Measurements from ENCODE around the gene PUS3. TPM values are rescaled to one million over a fixed set of nuclear protein-coding genes. Genes with fewer than 3 reads are reported as not detected.

PUS3 gene
- total RNA-seq, 3 donors from 2014 or later (not counting 1 experiment from before 2014, with no cell fraction given) = 3.6 to 6.7 (median 3.6) TPM

- intact Hi-C loops (cut with micrococcal nuclease) = no loop called here
- Mint-ChIP-seq H3K4me3 (no peak overlapping the region), H3K36me3 (no peaks in the 10 kb centered on the region), H3K4me1 (no peaks in the 10 kb centered on the region), H3K27me3 (ENCODE audit: low read depth in 2 of 2) (peaks cover 8 to 17% of the 10 kb centered on the region in 2 donors), H3K9me3 (no peaks in the 10 kb centered on the region), H3K27ac (no peak overlapping the region)
- Histone ChIP-seq H3K9me3 (ENCODE audit: control insufficient read depth, insufficient read depth, low read length) (no peaks in the 10 kb centered on the region), H3K27ac (ENCODE audit: low read length) (no peak overlapping the region), H3K4me1 (ENCODE audit: control insufficient read depth, insufficient read depth, low read length) (no peaks in the 10 kb centered on the region), H3K27me3 (ENCODE audit: control insufficient read depth, insufficient read depth, low read length) (no peaks in the 10 kb centered on the region), H3K36me3 (ENCODE audit: control insufficient read depth, insufficient read depth, low read length) (no peaks in the 10 kb centered on the region), H3K4me3 (ENCODE audit: low read length) (no peak overlapping the region)
- ATAC-seq (no peak), DNase-seq (no peak)
- WGBS (ENCODE audit: insufficient coverage) = 79% methylated on average over 23 of the region's 23 CpGs
- no peak for TF ChIP-seq CTCF (IDR thresholded peaks at IDR 0.05)
Measured at GRCh38 chr11:125948278-125949051, 45.5 kb upstream of the PUS3 start.

GRCh38 chr11:125947419-125948277, 44.6 kb upstream of the PUS3 start:
- no peak for TF ChIP-seq CTCF (IDR thresholded peaks at IDR 0.05)
- Mint-ChIP-seq H3K4me3 (no peak overlapping the region), H3K36me3 (no peaks in the 10 kb centered on the region), H3K9me3 (no peaks in the 10 kb centered on the region), H3K4me1 (no peaks in the 10 kb centered on the region), H3K27me3 (ENCODE audit: low read depth in 2 of 2) (peaks cover 8 to 17% of the 10 kb centered on the region in 2 donors), H3K27ac (no peak overlapping the region)
- Histone ChIP-seq H3K27me3 (ENCODE audit: control insufficient read depth, insufficient read depth, low read length) (no peaks in the 10 kb centered on the region), H3K27ac (ENCODE audit: low read length) (no peak overlapping the region), H3K4me3 (ENCODE audit: low read length) (no peak overlapping the region), H3K36me3 (ENCODE audit: control insufficient read depth, insufficient read depth, low read length) (no peaks in the 10 kb centered on the region), H3K4me1 (ENCODE audit: control insufficient read depth, insufficient read depth, low read length) (no peaks in the 10 kb centered on the region), H3K9me3 (ENCODE audit: control insufficient read depth, insufficient read depth, low read length) (no peaks in the 10 kb centered on the region)
- ATAC-seq (no peak), DNase-seq (no peak)
- 79% methylated on average over 23 of the region's 24 CpGs for WGBS (ENCODE audit: insufficient coverage)
- intact Hi-C loops (cut with micrococcal nuclease) = no loop called here

GRCh38 chr11:125946712-125947418, 43.9 kb upstream of the PUS3 start:
- Mint-ChIP-seq H3K4me1 (peaks cover 5% of the 10 kb centered on the region in 2 donors), H3K9me3 (no peaks in the 10 kb centered on the region), H3K27ac (no peak overlapping the region), H3K4me3 (no peak overlapping the region), H3K27me3 (ENCODE audit: low read depth in 2 of 2) (peaks cover 12 to 17% of the 10 kb centered on the region in 2 donors), H3K36me3 (no peaks in the 10 kb centered on the region)
- H3K9me3 ChIP-seq (ENCODE audit: control insufficient read depth, insufficient read depth, low read length) = no peaks in the 10 kb centered on the region
- no peaks in the 10 kb centered on the region for H3K4me1 ChIP-seq (ENCODE audit: control insufficient read depth, insufficient read depth, low read length)
- intact Hi-C loops (cut with micrococcal nuclease) = no loop called here
- ATAC-seq = no peak
- DNase-seq = no peak
- no peak for TF ChIP-seq CTCF (IDR thresholded peaks at IDR 0.05)
- 86% methylated on average over 14 of the region's 14 CpGs for whole genome bisulfite sequencing (ENCODE audit: insufficient coverage)
- no peaks in the 10 kb centered on the region for H3K27me3 ChIP-seq (ENCODE audit: control insufficient read depth, insufficient read depth, low read length)
- no peak overlapping the region for H3K4me3 ChIP-seq (ENCODE audit: low read length)
- no peak overlapping the region for H3K27ac ChIP-seq (ENCODE audit: low read length)
- H3K36me3 ChIP-seq (ENCODE audit: control insufficient read depth, insufficient read depth, low read length) = no peaks in the 10 kb centered on the region
